Neural cell (in vitro differentiated cells): ENCODE results near the gene REEP6. TPM values are rescaled to one million over a fixed set of nuclear protein-coding genes. Genes with fewer than 3 reads are reported as not detected.

Experiments
- H2AFZ ChIP-seq: fragments of 200-600, 300-800 bp; sonication (generic), shearing (Covaris generic); 2 replicates; pipeline ENCODE4 v1.6.0; 2014; ENCODE audit warnings: low read depth, mild to moderate bottlenecking, antibody characterized with exemption, low read length, moderate library complexity
- H3F3A ChIP-seq: fragments of 200-600 bp; shearing (Covaris generic); 2 replicates; pipeline ENCODE4 v1.6.1; 2016; ENCODE audit warnings: mild to moderate bottlenecking, moderate library complexity, mixed read lengths, antibody characterized with exemption, low read length; ENCODE audit not compliant: insufficient read depth, poor library complexity, severe bottlenecking
- H3K27ac ChIP-seq: fragments of 200-600, 300-800 bp; sonication (generic), shearing (Covaris generic); 2 replicates; pipeline ENCODE4 v1.5.1; 2014; ENCODE audit warnings: mild to moderate bottlenecking, low read length, moderate library complexity
- H3K27me3 ChIP-seq: fragments of 300-800, 200-600 bp; sonication (generic), shearing (Covaris generic); 2 replicates; pipeline ENCODE4 v1.6.0; 2014; ENCODE audit warnings: mild to moderate bottlenecking, low read depth, low read length, moderate library complexity; ENCODE audit not compliant: insufficient read depth
- H3K36me3 ChIP-seq: fragments of 300-800, 200-600 bp; sonication (generic), shearing (Covaris generic); 2 replicates; pipeline ENCODE4 v1.5.1; 2014; ENCODE audit warnings: mild to moderate bottlenecking, antibody characterized with exemption, low read length, moderate library complexity; ENCODE audit not compliant: insufficient read depth
- H3K4me2 ChIP-seq: fragments of 300-800, 200-600 bp; sonication (generic), shearing (Covaris generic); 2 replicates; pipeline ENCODE4 v1.6.0; 2014; ENCODE audit warnings: mild to moderate bottlenecking, low read length
- H3K4me3 ChIP-seq: fragments of 300-800, 200-600 bp; sonication (generic), shearing (Covaris generic); 2 replicates; pipeline ENCODE4 v1.5.1; 2014; ENCODE audit warnings: mild to moderate bottlenecking, low read length, moderate library complexity
- H3K79me2 ChIP-seq: fragments of 200-600 bp; shearing (Covaris generic); replicated peaks from 2 replicates; pipeline ENCODE4 v1.6.0; 2014; ENCODE audit warnings: mild to moderate bottlenecking, low read length, moderate library complexity; ENCODE audit not compliant: insufficient read depth
- H3K9ac ChIP-seq: fragments of 300-800, 200-600 bp; sonication (generic), shearing (Covaris generic); 2 replicates; pipeline ENCODE4 v1.6.1; 2016; ENCODE audit warnings: mild to moderate bottlenecking, low read length, mixed read lengths
- H3K9me2 ChIP-seq: fragments of 200-600 bp; shearing (Covaris generic); 2 replicates; pipeline ENCODE4 v1.6.1; 2016; ENCODE audit warnings: mild to moderate bottlenecking, low read length, mixed read lengths; ENCODE audit not compliant: insufficient read depth
- H3K9me3 ChIP-seq: fragments of 200-600, 300-800 bp; sonication (generic), shearing (Covaris generic); 2 replicates; pipeline ENCODE4 v1.6.1; 2016; ENCODE audit warnings: mild to moderate bottlenecking, mixed run types, low read length, moderate library complexity, mixed read lengths
- H4K20me1 ChIP-seq: fragments of 200-600 bp; shearing (Covaris generic); 2 replicates; pipeline ENCODE4 v1.6.1; 2016; ENCODE audit warnings: mild to moderate bottlenecking, mixed run types; ENCODE audit not compliant: insufficient read depth
- CTCF ChIP-seq: fragments of 450-650 bp; IDR thresholded peaks from 2 replicates; pipeline ENCODE4 v1.5.1; 2014; ENCODE audit warnings: antibody characterized with exemption, mild to moderate bottlenecking, moderate library complexity; ENCODE audit not compliant: poor library complexity, severe bottlenecking
- EP300 ChIP-seq: fragments of 450-650 bp; conservative IDR thresholded peaks from 2 replicates; pipeline ENCODE4 v1.6.1; 2014; ENCODE audit warnings: antibody characterized with exemption, mild to moderate bottlenecking, moderate library complexity; ENCODE audit not compliant: poor library complexity, severe bottlenecking
- EZH2 ChIP-seq: fragments of 200-600, 300-800 bp; shearing (Covaris generic), sonication (generic); IDR thresholded peaks from 2 replicates; pipeline ENCODE4 v1.6.1; 2014; ENCODE audit warnings: antibody characterized with exemption, low read length, borderline replicate concordance, mild to moderate bottlenecking; ENCODE audit not compliant: insufficient read depth, poor library complexity, severe bottlenecking
- MXI1 ChIP-seq: fragments of 450-650 bp; conservative IDR thresholded peaks from 2 replicates; pipeline ENCODE4 v1.6.1; 2014; ENCODE audit warnings: antibody characterized with exemption, mild to moderate bottlenecking; ENCODE audit not compliant: poor library complexity, severe bottlenecking
- POLR2AphosphoS5 ChIP-seq: IDR thresholded peaks from 2 replicates; pipeline ENCODE4 v1.6.1; 2012
- RAD21 ChIP-seq: fragments of 450-650 bp; conservative IDR thresholded peaks from 2 replicates; pipeline ENCODE4 v1.6.1; 2014; ENCODE audit warnings: antibody characterized with exemption, mild to moderate bottlenecking, moderate library complexity
- REST ChIP-seq: IDR thresholded peaks from 2 replicates; pipeline ENCODE4 v1.6.1; 2012; ENCODE audit warnings: borderline replicate concordance
- SMC3 ChIP-seq: fragments of 450-650 bp; conservative IDR thresholded peaks from 2 replicates; pipeline ENCODE4 v1.6.1; 2014; ENCODE audit warnings: antibody characterized with exemption, mild to moderate bottlenecking, moderate library complexity; ENCODE audit not compliant: poor library complexity
- TAF1 ChIP-seq: IDR thresholded peaks from 2 replicates; pipeline ENCODE4 v1.6.1; 2012; ENCODE audit warnings: low read depth
- polyA plus RNA-seq: library from polyadenylated mRNA; depleted of rRNA; stranded (reverse); fragments of >200 nt; gene quantifications from 2 replicates; pipeline ENCODE4 v1.2.3, GENCODE V29; 2014

The REEP6 gene
- polyA plus RNA-seq, 1 donor from 2014 or later = 10.7 TPM

- H2AFZ ChIP-seq = peak within 1 kb of the TSS; percentile 17
- H3K4me2 ChIP-seq = peak within 1 kb of the TSS; percentile 92
- peak within 1 kb of the TSS; percentile 96 for H3K4me3 ChIP-seq
- no peaks in the 10 kb centered on the region for H4K20me1 ChIP-seq
- peak within 1 kb of the TSS; percentile 73 for H3K9ac ChIP-seq
- H3K9me2 ChIP-seq = no peaks in the 10 kb centered on the region
- no peak for TF ChIP-seq REST
- TF ChIP-seq CTCF = no peak
- TF ChIP-seq TAF1 = no peak
- peak; percentile 6 for TF ChIP-seq RAD21
- TF ChIP-seq SMC3 = no peak
- TF ChIP-seq EZH2 = no peak
- peak; percentile 20 for TF ChIP-seq EP300
- TF ChIP-seq POLR2AphosphoS5 = peak; percentile 91
- TF ChIP-seq MXI1 = peak; percentile 72
- H3F3A ChIP-seq = no peaks in the 10 kb centered on the region
- H3K79me2 ChIP-seq = no peaks in the 10 kb centered on the region
- H3K36me3 ChIP-seq = no peaks in the 10 kb centered on the region
- no peaks in the 10 kb centered on the region for H3K27me3 ChIP-seq
- H3K27ac ChIP-seq = peak within 1 kb of the TSS; percentile 62
- H3K9me3 ChIP-seq = no peaks in the 10 kb centered on the region
Observed at GRCh38 chr19:1478934-1479707, 11.9 kb upstream of the REEP6 start, which contains the start of gene C19orf25. Gene C19orf25 (minus strand): TSS chr19:1479215. CDS start chr19:1478903, 312 bp downstream.

- no peaks in the 10 kb centered on the region for H3K27me3 ChIP-seq
- H3K27ac ChIP-seq = no peak overlapping the region
- no peaks in the 10 kb centered on the region for H3K9me2 ChIP-seq
- H3K36me3 ChIP-seq = no peaks in the 10 kb centered on the region
- H3K79me2 ChIP-seq = no peaks in the 10 kb centered on the region
- no peak overlapping the region for H3K9ac ChIP-seq
- H4K20me1 ChIP-seq = no peaks in the 10 kb centered on the region
- H2AFZ ChIP-seq = no peak overlapping the region
- no peaks in the 10 kb centered on the region for H3K9me3 ChIP-seq
- H3K4me3 ChIP-seq = no peak overlapping the region
- TF ChIP-seq EP300 (no peak), REST (no peak), POLR2AphosphoS5 (no peak), CTCF (no peak), EZH2 (no peak), TAF1 (no peak), MXI1 (no peak), SMC3 (no peak), RAD21 (no peak)
- H3F3A ChIP-seq = no peaks in the 10 kb centered on the region
- no peak overlapping the region for H3K4me2 ChIP-seq
Observed at GRCh38 chr19:1481224-1481892, 9.6 kb upstream of the REEP6 start.
